Dermis microvascular lymphatic vessel endothelial cell (primary cell): Measurements from ENCODE around the gene EML2. TPM values are rescaled to one million over a fixed set of nuclear protein-coding genes. Genes with fewer than 3 reads are reported as not detected.
"Not testable (repeated sequence)": the region's sequence is repeated elsewhere in the genome, so short reads cannot be mapped to it uniquely, and the experiment has no call there.

ENCODE experiments used
- DNase-seq, 2 donors: peaks; one replicate each; pipeline versions ENCODE4 v3.0.0 to v3.0.0-alpha.2; 2010; ENCODE audit warnings: low read depth in 2 of 2
- total RNA-seq: library from RNA; depleted of rRNA; stranded (reverse); fragments of >200 nt; gene quantifications from 2 replicates; pipeline ENCODE4 v1.2.1, GENCODE V29; 2014

Gene EML2, protein sequence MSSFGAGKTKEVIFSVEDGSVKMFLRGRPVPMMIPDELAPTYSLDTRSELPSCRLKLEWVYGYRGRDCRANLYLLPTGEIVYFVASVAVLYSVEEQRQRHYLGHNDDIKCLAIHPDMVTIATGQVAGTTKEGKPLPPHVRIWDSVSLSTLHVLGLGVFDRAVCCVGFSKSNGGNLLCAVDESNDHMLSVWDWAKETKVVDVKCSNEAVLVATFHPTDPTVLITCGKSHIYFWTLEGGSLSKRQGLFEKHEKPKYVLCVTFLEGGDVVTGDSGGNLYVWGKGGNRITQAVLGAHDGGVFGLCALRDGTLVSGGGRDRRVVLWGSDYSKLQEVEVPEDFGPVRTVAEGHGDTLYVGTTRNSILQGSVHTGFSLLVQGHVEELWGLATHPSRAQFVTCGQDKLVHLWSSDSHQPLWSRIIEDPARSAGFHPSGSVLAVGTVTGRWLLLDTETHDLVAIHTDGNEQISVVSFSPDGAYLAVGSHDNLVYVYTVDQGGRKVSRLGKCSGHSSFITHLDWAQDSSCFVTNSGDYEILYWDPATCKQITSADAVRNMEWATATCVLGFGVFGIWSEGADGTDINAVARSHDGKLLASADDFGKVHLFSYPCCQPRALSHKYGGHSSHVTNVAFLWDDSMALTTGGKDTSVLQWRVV
- total RNA-seq: 11.1 and 15.7 TPM in 2 replicates

DNA sequence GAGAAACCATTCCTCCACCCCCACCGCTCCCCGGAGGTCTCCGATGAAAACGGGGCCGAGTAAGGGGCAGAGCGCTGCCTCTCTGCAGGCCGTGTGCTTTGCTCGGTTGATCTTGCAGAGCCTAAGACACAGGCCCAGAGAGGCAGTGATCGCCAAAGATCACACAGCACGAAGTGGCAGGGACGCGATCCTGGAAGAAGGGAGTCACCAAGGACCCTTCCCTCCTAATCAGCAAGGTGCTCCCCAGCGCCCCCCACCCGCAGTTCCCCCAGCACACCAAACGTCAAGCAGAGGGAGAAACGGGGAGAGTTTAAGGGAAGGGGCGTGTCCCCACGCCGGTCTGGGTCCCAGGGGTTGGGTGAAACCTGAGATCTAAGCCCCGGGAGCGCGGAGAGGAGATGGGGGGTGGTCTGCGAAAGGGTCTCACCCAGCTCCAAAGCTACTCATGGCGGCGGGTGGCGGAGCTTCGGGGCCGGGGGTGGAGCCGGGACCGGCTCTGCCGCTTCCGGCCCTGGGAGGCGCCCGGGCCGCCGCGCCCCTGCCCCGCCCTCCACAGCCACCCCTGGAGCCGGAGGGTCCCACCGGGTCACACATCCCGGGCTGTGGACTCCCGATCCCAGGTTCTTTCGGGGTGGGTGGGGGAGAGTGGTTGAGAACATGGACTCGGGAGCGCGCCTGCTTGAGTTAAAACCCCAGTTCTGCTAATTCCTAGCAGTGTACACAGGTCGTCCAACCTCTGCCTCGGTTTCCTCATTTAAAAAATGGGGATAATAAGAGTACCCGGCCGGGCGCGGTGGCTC is at the start of gene EML2:
Gene EML2 (minus strand): TSS at position 468 of the 800 bp plus-strand sequence. CDS start 21 bp downstream, at position 447.
- DNase-seq: peak in 1 of 2 donors; percentile 32

DNA sequence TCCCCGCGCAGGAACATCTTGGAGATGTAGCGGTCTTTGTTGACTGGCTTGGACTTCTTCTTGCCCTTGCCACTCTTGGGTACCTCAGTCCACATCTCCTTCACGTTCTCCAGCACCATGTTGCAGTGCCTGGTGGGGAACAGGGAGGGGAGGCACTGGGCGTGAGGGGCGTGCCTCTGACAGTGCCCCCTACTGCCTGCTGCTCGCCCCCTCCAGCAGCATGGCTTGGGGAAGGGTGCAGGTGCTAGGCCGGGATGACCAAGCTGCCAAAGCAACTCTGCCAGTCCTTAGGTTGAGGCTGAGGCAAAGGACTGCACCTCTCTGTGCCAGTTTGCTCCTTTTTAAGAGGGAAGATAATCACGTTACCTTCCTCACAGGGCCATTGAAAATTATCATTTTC is 48.4 kb upstream of the EML2 start:
- DNase-seq: no peak

- DNase-seq: not testable (repeated sequence)
These were observed 45.8 kb upstream of the EML2 start for GRCh38 chr19:45685045-45685444.

DNA sequence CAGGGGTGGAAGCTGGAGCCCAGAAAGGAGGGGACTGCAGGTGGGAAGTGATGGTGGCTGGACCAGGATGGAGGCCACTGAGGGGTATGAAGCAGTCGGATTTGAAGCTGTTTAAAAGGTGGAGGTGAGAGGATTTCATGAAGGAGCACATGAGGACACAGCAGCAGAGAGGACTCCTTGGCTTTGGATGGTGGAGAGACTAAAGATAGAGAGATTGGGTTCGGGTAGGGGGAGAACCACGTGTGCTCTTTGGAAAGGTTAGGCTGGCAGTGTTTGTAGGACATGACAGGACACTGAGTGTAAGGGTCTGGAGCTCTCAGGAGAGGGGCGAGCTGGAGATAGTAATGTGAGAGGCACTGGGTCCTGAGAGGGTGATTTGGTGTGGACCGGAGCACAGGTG is 43.7 kb upstream of the EML2 start:
- no peak for DNase-seq

GRCh38 chr19:45682117-45682516 is 42.9 kb upstream of the EML2 start:
- DNase-seq: no peak

DNA sequence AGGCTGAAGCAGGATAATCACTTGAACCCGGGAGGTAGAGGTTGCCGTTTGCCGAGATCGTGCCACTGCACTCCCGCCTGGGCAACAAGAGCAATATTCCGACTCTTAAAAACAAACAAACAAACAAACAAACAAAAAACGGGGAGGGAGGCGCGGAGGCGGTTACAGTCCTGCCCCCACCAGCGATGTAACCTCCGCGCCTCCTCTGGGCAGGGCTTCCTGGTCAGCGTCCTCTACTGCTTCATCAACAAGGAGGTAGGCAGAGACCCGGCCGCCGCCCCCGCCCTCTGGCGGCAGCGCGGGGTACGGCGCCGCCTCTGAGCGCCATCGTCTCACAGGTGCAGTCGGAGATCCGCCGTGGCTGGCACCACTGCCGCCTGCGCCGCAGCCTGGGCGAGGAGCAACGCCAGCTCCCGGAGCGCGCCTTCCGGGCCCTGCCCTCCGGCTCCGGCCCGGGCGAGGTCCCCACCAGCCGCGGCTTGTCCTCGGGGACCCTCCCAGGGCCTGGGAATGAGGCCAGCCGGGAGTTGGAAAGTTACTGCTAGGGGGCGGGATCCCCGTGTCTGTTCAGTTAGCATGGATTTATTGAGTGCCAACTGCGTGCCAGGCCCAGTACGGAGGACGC is 42.3 kb upstream of the EML2 start:
- peak; percentile 56 to 87 for DNase-seq

GRCh38 chr19:45677351-45678230 is 38.4 kb upstream of the EML2 start:
- DNase-seq: peak; percentile 65 to 86

- no peak for DNase-seq
These were observed 37.7 kb upstream of the EML2 start for GRCh38 chr19:45676851-45677263.

DNA sequence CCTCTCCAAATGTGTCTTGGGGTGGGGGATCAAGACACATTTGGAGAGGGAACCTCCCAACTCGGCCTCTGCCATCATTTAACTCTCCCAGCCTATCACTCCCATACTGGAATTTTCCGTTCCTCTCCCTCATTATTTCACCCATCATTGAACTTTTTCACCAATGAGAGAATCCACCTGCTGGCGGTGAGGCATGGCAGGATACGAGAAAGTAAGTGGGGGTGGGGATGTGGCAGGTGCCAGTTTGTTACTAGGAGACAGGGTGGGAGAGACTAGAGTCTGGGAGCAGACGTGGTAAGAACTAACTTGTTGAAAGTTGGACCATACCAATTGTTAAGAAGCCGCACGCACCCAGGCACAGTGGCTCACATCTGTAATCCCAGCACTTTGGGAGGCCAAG is 35.7 kb upstream of the EML2 start:
- DNase-seq: no peak

- peak; percentile 32 to 72 for DNase-seq
These were observed 31.7 kb upstream of the EML2 start for GRCh38 chr19:45670670-45671453.

GRCh38 chr19:45668342-45668871 is 29.2 kb upstream of the EML2 start:
- no peak for DNase-seq

- DNase-seq: no peak
These were observed 28.6 kb upstream of the EML2 start, which contains the start of gene GIPR for GRCh38 chr19:45667620-45668341. GIPR (plus strand) TSS chr19:45668221; CDS start chr19:45669521, 1,300 bp downstream.

GRCh38 chr19:45664575-45664974 is 25.4 kb upstream of the EML2 start:
- no peak for DNase-seq

DNA sequence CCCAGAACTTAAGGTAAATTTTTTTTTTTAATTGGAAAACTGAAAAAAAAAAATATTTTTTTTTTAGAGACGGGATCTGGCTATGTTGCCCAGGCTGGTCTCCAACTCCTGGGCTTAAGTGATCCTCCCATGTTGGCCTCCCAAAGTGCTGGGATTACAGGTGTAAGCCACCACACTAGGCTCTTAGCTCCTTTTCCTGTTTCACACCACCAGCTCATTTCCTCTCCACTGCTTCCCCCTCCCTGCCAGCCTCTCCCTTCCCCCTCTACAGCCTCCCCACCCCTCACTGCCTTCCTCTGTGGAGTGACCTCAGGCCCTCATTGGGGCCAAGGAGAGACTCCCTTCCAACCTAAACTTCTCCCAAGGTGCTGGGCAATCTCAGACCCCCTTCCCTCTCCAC is 24.6 kb upstream of the EML2 start:
- no peak for DNase-seq

DNA sequence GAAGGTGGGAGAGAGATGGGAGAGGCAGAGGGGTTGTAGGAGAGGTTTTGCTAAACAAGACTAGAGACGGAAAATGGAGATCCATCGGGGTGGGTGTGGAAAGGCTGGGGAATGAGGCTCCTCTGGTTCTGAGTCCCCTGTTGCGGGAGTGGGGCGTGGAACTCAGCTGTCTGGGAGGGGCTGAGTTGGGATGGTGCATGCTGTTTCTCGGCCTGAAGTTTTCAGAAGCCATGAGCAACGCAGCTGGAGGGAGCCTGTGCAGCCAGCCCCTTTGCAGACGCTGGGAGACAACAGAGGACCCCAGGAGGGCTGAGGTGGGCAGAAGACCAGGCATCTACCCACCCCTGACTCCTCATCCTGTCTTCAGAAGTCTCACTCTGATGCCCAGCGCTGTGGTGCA is 21.4 kb upstream of the EML2 start:
- no peak for DNase-seq

GRCh38 chr19:45659096-45659729 is 20.0 kb upstream of the EML2 start:
- no peak for DNase-seq

DNA sequence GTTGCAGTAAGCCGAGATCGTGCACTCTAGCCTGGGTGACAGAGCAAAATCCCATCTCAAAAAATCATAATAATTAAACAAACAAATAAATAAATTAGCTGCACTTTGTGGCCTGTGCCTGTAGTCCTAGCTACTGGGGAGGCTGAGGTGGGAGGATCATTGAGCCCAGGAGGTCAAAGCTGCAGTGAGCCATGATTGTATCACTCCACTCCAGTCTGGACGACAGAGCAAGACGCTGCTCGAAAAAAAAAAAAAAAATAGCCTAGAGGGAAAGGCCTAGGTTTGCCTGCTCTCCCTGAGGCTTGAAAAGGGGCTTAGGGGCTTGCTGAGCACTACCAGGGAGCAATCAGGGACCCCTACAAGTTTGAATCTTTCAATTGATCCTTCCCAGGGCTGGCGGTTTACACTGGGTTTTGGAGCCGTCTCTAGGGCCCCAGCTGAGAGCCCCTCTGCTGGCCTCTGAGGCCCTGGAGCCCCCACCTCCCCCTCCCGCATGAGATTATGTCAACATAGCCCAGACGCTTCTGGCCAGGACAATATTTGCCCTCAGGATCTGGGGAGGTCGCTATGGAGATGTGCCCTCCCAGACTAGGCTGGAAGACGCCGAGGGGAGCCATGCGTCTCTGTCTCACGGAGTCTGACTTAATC is 18.4 kb upstream of the EML2 start:
- DNase-seq: no peak

- no peak for DNase-seq
These were observed 15.9 kb upstream of the EML2 start for GRCh38 chr19:45655073-45655472.
